Effector CD8-positive, alpha-beta T cell (primary cell): ENCODE results near the gene ZNF892.
A peak's percentile ranks its signal among the peaks of the same experiment; 100 is the strongest.

Experiments used
- DNase-seq: peaks from one replicate; lab custom pipeline; 2025; lab: John Stamatoyannopoulos, UW
- total RNA-seq, 4 experiments: gene quantifications; one replicate each; lab custom pipeline; 2026; lab: John Stamatoyannopoulos, UW

Gene ZNF892
- 12.6 to 17.2 (median 15.8) reads per million in 4 experiments for total RNA-seq

DNA sequence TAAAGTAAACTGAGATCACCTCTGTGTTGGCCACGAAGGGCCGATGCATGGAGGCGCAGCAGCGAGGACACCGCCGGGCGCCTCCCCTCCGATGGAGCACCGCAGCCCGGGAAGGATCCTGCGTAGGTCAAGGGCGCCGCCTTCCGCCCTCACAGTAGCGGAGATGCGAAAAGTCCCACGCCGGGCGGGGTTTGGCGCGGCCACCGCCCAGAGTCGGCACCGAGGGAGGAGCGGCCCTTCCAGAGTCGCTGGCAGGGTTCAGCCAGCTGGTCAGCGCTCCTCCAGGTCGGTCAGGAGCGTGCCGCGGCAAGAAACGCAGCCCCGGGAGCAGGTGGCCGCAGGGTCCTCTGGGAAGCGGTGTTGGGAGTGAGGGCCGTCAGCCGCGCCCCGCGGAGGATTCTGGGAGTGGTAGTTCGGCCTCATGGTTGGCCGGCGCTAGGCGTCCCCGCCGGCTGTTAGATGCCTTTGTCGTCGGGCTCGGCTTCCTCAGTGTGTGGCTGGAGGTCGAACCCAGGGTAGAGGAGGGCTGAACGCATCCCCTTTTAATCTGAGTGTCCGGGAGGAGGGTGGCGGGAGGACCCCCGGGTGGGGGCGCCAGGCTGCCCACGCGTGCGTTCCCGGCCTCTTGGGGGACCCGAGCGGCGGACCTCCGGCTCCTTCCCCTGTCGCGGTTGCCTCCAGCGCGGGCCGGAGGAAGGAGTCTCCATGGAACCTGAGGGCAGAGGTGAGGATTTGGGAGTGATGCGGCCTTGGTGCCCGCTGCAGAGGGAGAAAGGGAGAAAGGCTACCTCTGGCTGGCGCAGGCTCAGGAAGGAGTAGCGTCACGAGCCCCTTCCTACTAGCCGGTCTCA, at the start of gene ZNF892:
ZNF892 (plus strand) TSS at position 411 of the 851 bp plus-strand sequence; CDS start at position 706, 295 bp downstream.
- DNase-seq: peak; percentile 53

DNA sequence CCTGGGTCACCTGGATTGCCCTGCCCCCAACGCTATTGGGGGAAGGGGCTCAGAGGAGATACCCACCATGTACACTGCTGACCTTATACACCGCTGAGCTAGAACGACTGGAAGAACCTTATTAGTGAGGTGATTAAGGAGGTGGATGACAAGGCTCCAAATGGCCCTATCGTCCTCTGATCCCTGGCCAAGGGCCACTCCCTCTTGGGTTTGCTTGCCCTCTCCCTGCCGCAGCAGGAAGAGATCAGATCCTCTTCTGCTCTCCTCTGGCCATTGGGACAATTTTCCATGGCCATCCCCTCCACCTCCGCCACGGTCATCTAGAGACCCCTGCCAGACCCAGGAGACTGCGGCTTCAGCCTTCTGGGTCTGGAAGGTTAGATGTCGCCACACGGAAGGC, 48.9 kb upstream of the ZNF892 start:
- DNase-seq: no peak

DNA sequence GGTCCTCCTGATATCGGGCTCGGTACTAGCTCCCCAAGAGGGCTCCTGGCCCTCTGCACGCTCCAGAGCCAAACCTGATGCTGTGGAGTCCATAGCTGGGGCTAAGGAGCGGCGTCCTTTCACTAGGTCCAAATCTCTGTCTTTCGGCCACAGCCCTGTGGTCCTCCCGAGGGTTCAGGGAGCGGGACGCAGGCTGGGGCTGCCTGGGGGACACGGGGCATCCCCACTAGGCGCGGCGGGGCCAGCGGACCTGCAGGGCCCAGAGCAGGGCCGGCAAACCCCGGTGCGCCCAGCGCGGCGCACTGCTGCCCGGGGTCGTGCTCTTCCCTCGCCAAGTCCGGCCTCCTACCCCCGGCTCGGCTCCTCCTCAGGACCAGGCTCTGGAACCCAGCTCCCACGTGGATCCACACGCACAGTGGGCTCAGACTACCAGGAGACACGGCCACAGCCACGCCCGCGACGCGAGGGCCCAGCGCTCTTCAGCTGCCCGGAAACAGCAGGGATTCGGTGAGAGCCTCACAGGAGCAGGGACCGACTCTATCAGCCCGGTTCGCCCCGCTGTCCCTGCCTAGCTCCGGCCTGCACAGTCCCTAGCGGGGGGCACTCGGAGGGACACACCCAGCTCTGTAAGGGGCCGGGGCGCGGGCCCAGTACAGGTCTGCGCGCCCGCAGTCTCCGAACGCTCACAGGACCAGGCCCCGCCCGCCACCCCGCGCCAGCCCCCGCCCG, 48.3 kb upstream of the ZNF892 start:
- no peak for DNase-seq

DNA sequence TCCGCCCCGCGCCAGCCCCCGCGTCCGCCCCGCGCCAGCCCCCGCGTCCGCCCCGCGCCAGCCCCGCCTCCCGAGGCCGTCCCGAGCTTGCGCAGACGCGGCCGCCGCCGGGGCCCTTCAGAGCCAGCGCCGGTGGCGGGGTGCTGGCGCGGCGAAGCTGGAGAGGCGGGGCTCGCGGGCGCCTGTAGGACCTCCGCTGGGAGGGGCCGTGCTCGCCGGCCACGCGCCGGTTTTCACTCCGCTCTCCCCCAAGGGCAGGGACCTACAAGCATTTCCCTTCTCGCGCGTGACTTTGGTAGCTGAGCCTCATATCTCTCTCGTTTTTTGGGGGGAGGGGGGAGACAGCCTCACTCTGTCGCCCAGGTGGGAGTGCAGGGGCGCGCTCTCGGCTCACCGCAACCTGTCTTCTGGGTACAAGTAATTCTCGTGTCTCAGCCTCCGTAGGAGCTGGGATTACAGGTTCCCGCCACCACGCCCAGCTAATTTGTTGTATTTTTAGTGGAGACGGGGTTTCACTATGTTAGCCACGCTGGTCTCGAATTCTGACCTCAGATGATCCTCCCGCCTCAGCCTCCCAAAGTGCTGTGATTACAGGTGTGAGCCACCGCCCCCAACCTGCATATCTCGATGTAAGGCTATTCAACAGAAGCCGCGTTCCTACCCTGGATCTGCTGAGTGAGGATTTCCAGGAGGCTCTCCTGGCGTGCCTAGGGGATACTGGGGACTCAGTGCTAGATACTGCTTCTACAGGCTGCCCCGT, 47.5 kb upstream of the ZNF892 start, which contains the start of gene ZNF514:
ZNF514 (minus strand) TSS at position 159 of the 760 bp plus-strand sequence. CDS start 6,595 bp downstream, outside the sequence.
- peak; percentile 66 for DNase-seq

DNA sequence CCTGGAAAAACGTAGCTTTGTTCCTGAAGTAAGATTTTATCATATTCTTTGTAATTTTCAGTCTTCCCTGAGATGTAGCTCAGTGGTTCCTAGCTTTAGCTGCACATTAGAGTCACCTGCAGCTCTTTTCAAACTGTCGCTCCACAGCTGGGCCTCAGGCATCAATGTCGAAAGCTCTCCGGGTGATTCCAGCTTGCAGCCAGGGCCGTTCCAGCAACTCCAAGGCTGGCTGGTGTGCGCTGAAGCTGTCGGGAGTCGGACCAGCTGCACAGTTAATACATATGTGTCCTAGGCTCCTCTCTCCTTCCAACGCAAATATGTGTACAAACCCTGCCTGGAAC, 42.3 kb upstream of the ZNF892 start:
- DNase-seq: no peak

DNA sequence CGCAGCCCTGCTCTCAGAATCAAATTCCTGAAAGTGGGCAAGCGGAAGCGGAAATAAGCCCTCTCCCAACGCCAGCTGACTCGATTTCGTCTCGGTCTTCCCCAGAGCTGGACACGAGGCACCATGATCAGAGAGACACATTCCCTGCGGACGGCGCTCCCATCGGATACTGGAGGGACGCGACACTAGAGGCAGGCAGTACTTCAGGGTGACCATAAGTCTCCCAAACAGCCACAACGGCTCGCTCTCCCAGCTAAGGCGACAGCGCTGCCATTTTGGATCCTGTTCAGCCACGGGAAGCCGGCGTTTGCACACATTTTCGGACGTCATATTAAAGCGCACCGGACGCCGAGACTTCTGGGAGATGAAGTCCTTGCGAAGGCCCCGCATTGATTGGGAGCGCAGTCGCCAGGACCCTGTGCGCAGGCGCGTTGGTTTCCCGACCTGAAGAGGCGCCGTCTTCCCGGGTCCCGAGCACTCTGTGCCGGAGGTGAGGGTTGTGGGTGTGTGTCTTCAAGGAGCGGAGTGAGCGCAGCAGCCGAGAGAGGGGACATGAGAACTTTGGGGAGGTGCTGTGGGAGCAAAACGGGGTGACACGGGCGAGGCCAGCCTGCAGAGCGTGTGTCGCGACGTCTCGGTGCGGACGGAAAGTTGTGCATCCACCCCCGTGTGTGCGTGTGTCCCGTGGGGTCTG, 41.8 kb upstream of the ZNF892 start, which contains the start of gene ZNF2:
ZNF2 (plus strand) TSS at position 439 of the 694 bp plus-strand sequence. CDS start 10,418 bp downstream, outside the sequence.
- peak; percentile 97 for DNase-seq

DNA sequence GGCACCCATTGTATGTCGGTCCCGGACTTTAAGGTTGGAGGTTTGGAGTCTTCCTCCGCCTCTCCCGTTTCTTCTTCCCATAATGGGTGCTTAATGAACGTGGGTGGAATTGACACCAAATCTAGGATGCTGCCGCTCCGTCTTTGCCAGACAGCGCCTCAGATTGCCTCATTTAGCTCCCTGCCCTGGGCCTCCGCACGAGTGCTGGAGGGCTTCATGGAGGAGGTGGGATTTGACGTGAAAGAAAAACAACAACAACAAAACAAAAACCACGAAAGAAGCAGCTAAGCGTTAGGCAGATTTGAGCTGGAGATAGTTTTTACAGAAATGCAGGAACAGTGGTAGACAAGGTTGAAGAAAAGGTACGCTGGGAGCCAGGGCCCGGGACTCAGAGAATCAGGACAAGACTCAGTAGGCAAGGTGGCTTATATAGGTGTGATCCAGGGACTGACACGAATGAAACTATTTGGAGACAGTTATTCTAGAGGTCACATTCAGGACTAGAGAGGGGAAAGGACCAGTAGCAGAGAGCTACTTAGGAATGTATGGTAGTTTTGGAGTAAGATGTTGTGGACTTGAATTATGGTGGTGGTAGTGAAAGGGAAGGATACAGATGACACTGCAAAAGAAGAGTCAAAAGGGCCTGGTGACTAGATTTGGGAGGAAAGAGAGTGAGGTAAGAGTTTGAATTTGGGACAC, 41.1 kb upstream of the ZNF892 start:
- DNase-seq: no peak

DNA sequence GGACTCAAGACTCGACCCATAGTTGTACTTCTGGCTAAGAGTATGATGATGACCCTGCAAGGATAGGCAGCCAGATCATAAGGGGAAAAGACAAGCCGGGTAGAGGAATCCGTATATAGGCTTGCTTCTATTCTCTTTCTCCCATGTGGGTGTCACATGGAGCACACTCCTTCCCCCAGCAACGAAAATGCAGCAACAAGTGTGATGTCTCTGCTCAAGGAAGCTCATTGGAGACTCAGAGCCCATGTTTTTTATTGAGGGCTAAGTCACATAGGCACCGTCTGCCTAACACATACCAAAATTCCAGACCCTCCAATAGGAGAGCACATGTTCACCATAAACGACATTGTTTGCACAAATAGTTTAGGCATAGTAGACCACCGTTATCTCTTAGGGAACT, 35.4 kb upstream of the ZNF892 start:
- DNase-seq: no peak

DNA sequence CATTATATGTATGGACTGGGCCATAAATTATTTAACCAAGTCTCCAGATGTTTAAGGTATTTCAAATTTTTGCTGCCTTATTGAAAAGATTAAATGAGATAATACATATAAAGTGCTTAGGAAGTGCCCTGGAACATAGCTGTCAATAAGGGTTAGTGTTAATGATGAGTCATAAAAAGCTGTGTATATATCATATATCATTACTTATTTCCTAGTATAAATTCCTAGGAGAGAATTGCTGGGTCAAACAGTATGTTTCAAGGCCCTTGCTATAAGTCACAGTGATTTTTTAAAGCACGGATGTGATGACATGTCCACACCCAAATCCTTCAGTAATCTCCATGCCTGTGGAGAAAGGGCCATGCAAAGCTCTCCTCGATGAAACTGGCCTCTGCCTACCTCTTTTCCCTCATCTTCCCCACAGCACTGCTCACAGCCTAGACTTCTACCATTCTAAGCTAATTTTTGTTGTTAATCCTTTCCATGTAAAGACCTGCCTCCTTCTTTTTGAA, 33.2 kb upstream of the ZNF892 start:
- DNase-seq: no peak

DNA sequence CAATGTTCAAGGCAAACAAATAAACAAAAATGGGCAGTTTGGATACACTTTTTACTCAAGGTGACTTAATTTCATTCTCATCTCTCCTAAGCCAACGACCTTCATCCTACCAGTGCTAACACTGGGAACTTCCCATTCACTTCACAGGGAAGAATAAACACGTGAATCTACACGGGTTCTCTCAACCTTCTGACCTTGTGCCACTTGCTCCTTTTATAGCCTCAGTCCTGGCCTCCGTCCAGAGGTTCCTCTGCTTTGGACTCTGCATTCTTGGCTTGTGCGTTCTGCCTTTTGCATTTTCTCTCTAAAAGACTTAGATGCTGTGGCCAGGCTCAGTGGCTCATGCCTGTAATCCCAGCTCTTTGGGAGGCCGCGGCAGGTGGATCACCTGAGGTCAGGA, 27.9 kb upstream of the ZNF892 start:
- no peak for DNase-seq

DNA sequence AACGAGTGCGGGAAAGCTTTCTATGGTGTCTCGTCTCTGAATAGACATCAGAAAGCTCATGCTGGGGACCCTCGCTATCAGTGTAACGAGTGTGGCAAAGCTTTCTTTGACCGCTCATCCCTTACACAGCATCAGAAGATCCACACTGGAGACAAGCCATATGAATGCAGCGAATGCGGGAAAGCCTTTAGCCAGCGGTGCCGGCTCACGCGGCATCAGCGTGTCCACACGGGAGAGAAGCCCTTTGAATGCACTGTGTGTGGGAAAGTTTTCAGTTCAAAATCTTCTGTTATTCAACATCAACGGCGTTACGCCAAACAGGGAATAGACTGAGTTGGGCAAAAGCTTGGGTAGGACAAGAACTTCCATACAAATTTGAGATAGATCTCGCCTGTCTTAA, 25.5 kb upstream of the ZNF892 start:
- DNase-seq: no peak

DNA sequence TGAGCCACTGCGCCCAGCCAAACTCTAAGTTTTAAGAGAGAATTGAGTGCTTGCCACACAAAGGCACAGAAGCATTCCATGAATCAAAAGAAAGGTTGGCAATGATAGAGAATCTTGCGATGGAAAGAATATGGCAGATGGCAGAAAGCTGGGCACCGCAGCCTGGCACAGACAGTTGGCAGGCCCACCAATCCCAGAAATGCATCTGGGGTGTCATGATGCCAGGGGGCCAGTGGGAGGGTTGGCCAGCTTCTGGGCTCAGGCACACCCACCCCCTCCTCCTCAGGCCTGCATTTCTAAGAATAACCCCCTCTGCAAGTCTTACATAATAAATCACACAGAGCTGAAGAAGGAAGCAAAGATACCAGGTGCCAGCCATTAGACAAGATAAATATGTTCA, 22.1 kb upstream of the ZNF892 start:
- DNase-seq: no peak

DNA sequence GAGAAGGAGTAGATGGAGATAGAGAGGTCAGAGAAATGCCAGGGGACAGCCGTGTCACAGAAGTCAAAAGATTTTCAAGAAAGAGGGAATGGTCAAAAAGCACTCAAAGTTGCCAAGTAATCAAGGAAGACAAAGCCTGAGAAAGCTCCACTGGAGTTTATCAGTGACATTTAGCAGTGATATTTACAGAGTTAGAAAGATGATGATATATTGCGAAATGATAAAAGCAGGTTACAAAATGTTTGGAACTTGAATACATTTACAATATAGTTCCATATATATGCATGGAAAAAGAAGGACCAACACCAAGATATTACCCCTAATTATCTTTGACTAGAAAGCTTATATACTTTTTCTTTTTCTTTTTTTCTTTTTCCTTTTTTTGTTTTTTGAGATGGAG, 21.3 kb upstream of the ZNF892 start:
- DNase-seq: no peak

DNA sequence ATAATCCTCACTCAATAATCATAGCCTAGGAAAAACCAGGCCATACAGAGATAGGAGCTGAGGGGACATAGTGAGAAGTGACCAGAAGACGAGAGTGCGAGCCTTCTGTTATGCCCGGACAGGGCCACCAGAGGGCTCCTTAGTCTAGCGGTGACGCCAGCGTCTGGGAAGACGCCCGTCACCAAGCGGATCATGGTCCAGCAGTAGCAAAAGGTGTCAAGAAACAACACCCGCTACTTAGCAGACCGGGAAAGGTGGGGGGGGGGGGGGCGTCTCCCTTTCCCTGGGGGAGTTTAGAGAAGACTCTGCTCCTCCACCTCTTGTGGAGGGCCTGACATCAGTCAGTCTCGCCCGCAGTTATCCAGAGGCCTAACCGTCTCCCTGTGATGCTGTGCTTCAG, 14.4 kb upstream of the ZNF892 start:
- DNase-seq: peak; percentile 6

DNA sequence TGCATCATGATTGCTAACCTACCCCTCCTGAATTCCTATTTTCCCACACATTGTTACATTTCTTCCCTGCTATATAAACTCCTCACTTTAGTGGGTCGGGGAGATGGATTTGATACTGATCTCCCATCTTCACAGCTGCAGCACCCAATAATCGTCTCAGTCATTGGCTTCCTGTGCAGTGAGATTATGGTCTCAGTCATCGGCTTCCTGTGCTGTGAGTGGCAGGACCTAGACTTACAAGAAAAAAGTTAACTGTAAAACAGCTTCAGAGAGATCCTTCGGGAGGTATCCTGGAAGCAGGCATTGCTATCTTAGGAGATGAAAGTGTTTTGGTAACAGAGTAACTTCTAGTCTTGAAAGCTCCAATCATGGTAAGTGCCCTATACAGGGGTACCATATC, 3.4 kb upstream of the ZNF892 start:
- no peak for DNase-seq

DNA sequence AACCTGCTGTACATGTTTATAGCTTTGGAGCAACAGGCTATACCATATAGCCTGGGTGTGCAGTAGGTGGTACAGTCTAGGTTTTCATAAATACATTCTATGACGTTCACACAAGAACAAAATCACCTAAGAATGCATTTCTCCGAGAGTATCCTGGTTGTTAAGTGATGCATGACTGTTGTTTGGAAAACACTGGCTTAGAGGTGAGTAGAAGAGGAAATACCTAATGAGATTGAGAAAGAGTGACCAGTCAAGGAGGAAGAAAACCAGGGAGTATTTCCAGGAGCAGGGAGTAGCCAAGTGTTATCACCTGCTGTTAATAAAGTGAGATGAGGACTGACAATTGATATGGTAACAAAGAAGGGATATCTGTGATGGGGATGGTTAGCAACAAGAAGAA, 2.9 kb upstream of the ZNF892 start:
- DNase-seq: no peak

DNA sequence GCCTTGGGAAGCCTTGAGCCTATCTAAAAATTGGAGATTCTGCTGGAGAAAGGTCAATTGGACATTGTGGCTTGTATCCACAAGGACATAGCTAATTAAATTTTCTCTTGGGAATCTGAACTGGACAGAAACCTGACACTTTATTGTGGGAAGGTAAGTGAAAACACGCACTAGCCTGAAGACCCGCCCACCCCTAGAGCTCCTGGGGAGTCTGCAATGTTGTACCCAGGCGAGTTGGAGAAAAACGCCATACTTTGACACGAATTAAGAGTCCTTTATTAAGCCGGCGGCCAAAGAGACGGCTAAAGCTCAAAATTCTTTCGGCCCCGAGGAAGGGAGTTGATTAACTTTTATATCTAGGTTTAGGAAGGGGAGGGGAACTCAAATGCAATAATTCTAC, 1.2 kb upstream of the ZNF892 start:
- no peak for DNase-seq

DNA sequence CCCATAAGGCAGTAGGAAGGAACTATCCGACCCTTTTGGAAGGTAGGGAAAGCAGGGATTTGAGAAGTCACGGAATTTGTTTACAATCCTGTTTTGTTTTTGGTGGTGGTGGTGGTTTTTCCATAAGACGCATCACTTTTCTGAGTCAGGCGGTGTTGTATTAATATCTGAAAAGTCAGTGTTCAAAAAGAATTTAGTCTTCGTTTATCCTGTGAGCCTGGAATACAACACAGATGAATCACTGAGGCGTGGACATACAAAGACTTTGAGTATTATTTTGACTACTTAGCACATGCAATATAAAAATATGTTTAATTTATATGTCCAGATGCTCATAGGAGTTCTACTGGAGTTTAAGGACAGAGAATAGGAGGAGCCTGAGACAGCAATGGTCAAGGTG, 785 bp downstream of the ZNF892 start:
- no peak for DNase-seq

DNA sequence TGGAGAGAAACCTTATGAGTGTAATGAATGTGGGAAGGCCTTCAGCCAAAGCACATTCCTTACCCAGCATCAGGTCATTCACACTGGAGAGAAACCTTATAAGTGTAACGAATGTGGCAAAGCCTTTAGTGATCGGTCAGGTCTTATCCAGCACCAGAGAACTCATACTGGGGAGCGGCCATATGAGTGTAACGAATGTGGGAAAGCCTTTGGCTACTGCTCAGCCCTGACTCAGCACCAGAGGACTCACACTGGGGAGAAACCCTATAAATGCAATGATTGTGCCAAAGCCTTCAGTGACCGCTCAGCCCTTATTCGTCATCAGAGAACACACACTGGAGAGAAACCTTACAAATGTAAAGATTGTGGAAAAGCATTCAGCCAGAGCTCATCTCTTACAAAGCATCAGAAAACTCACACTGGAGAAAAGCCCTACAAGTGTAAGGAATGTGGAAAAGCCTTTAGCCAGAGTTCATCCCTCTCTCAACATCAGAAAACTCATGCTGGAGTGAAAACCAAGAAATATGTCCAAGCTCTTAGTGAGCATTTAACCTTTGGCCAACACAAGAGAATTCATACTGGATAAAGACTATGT, 7.8 kb downstream of the ZNF892 start:
- DNase-seq: no peak

DNA sequence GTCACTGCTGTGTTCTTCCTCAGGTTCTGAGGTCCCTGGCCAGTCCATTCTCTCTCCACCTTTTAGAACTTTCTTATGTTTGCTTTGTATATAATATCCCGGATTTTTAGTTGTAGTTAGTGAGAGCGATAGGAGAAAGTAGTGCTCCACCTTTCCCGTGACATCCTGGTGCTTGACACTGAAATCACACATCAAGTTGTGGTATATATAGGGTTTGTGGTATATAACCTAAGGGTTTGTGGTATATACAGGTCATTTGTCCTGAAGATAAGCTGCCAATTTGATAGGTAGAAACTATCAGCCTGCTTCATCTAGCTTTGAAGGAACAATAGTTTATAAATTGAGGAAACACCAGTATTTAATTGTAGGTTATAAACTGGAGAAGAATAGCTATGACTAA, 13.1 kb downstream of the ZNF892 start:
- no peak for DNase-seq
